ENCODE data around the gene CD99. TPM values are rescaled to one million over a fixed set of nuclear protein-coding genes. Genes with fewer than 3 reads are reported as not detected.

Gene CD99
- polyA plus RNA-seq, 1 donor (not counting 4 experiments of a cell fraction or from before 2014, with no cell fraction given), result 74.4 TPM

GRCh38 chrX:2735270-2735669 is 44.2 kb downstream of the CD99 start:
- Histone ChIP-seq H3K9me3 (ENCODE audit: control insufficient read depth, low read depth, low read length) (no peaks in the 10 kb centered on the region), H3K4me1 (ENCODE audit: control insufficient read depth, extremely low read depth, insufficient read depth, low read length) (no peaks in the 10 kb centered on the region), H2AFZ (ENCODE audit: control insufficient read depth, low read length) (no peak overlapping the region), H3K27me3 (ENCODE audit: control insufficient read depth, extremely low read depth, insufficient read depth, low read length) (no peaks in the 10 kb centered on the region), H3K79me2 (ENCODE audit: control insufficient read depth, insufficient read depth, low read length) (no peaks in the 10 kb centered on the region), H4K20me1 (ENCODE audit: control insufficient read depth, extremely low read depth, insufficient read depth, low read length) (no peaks in the 10 kb centered on the region), H3K4me3 (ENCODE audit: control insufficient read depth in 2 of 3, extremely low read depth in 1 of 3, insufficient read depth in 2 of 3, low read depth in 1 of 3, low read length in 3 of 3) (no peak overlapping the region), H3K27ac (ENCODE audit: control insufficient read depth, insufficient read depth, low read length) (no peak overlapping the region), H3K9me1 (ENCODE audit: control insufficient read depth, extremely low read depth, insufficient read depth, low read length) (no peaks in the 10 kb centered on the region), H3K4me2 (ENCODE audit: control insufficient read depth, extremely low read depth, insufficient read depth, low read depth, low read length) (no peak overlapping the region), H3K36me3 (ENCODE audit: control insufficient read depth in 2 of 2, extremely low read depth in 1 of 2, insufficient read depth in 2 of 2, low read length in 2 of 2) (peaks cover 9 to 19% of the 10 kb centered on the region in 2 experiments), H3K9ac (ENCODE audit: control insufficient read depth, extremely low read depth, insufficient read depth, low read length) (no peak overlapping the region)
- no peak for DNase-seq (ENCODE audit: low read depth, low spot score)
- TF ChIP-seq, protein P1, sequence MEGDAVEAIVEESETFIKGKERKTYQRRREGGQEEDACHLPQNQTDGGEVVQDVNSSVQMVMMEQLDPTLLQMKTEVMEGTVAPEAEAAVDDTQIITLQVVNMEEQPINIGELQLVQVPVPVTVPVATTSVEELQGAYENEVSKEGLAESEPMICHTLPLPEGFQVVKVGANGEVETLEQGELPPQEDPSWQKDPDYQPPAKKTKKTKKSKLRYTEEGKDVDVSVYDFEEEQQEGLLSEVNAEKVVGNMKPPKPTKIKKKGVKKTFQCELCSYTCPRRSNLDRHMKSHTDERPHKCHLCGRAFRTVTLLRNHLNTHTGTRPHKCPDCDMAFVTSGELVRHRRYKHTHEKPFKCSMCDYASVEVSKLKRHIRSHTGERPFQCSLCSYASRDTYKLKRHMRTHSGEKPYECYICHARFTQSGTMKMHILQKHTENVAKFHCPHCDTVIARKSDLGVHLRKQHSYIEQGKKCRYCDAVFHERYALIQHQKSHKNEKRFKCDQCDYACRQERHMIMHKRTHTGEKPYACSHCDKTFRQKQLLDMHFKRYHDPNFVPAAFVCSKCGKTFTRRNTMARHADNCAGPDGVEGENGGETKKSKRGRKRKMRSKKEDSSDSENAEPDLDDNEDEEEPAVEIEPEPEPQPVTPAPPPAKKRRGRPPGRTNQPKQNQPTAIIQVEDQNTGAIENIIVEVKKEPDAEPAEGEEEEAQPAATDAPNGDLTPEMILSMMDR (optimal IDR thresholded peaks at IDR 0.05 in 1 of 3, IDR thresholded peaks at IDR 0.05 in 1 of 3, conservative IDR thresholded peaks at IDR 0.05 in 1 of 3; ENCODE audit: extremely low read depth in 1 of 3, insufficient read depth in 2 of 3, low read length in 3 of 3), result no peak
- TF ChIP-seq EZH2 (IDR thresholded peaks at IDR 0.05; ENCODE audit: low read length), result no peak
- dilution Hi-C loops (cut with MboI; ENCODE audit: extremely low pct_ligation_motif_present, low sequenced_read_pairs), result no loop called here
- FAIRE-seq, result no peak

GRCh38 chrX:2740672-2741071 is 49.6 kb downstream of the CD99 start:
- Histone ChIP-seq H3K27me3 (ENCODE audit: control insufficient read depth, extremely low read depth, insufficient read depth, low read length) (no peaks in the 10 kb centered on the region), H3K9me3 (ENCODE audit: control insufficient read depth, low read depth, low read length) (no peaks in the 10 kb centered on the region), H3K79me2 (ENCODE audit: control insufficient read depth, insufficient read depth, low read length) (no peaks in the 10 kb centered on the region), H3K4me2 (ENCODE audit: control insufficient read depth, extremely low read depth, insufficient read depth, low read depth, low read length) (no peak overlapping the region), H2AFZ (ENCODE audit: control insufficient read depth, low read length) (no peak overlapping the region), H3K4me1 (ENCODE audit: control insufficient read depth, extremely low read depth, insufficient read depth, low read length) (no peaks in the 10 kb centered on the region), H3K36me3 (ENCODE audit: control insufficient read depth in 2 of 2, extremely low read depth in 1 of 2, insufficient read depth in 2 of 2, low read length in 2 of 2) (peaks cover 4 to 6% of the 10 kb centered on the region in 2 experiments), H3K9ac (ENCODE audit: control insufficient read depth, extremely low read depth, insufficient read depth, low read length) (no peak overlapping the region), H3K9me1 (ENCODE audit: control insufficient read depth, extremely low read depth, insufficient read depth, low read length) (no peaks in the 10 kb centered on the region), H3K4me3 (ENCODE audit: control insufficient read depth in 2 of 3, extremely low read depth in 1 of 3, insufficient read depth in 2 of 3, low read depth in 1 of 3, low read length in 3 of 3) (no peak overlapping the region), H4K20me1 (ENCODE audit: control insufficient read depth, extremely low read depth, insufficient read depth, low read length) (no peaks in the 10 kb centered on the region), H3K27ac (ENCODE audit: control insufficient read depth, insufficient read depth, low read length) (no peak overlapping the region)
- TF ChIP-seq, protein P1 (optimal IDR thresholded peaks at IDR 0.05 in 1 of 3, IDR thresholded peaks at IDR 0.05 in 1 of 3, conservative IDR thresholded peaks at IDR 0.05 in 1 of 3; ENCODE audit: extremely low read depth in 1 of 3, insufficient read depth in 2 of 3, low read length in 3 of 3), result no peak
- TF ChIP-seq EZH2 (IDR thresholded peaks at IDR 0.05; ENCODE audit: low read length), result no peak
- FAIRE-seq, result no peak
- dilution Hi-C loops (cut with MboI; ENCODE audit: extremely low pct_ligation_motif_present, low sequenced_read_pairs), result no loop called here
- DNase-seq (ENCODE audit: low read depth, low spot score), result no peak
